Stimulated activated CD8-positive, alpha-beta memory T cell treated with anti-CD3 and anti-CD28 coated beads, Interleukin-7, amount 100 ng/mL, for 48 hours (primary cell): ENCODE measurements around the gene ZNF318.
"Not testable (repeated sequence)": the region's sequence is repeated elsewhere in the genome, so short reads cannot be mapped to it uniquely, and the experiment has no call there.

Experiments used
- DNase-seq, 2 donors: peaks; one replicate each; pipeline ENCODE4 v3.0.0-alpha.2; 2020; ENCODE audit warnings: low read depth in 1 of 2; ENCODE audit errors: extremely low read depth in 1 of 2

Gene ZNF318

GRCh38 chr6:43386492-43386891, 17.0 kb upstream of the ZNF318 start:
- DNase-seq = no peak

GRCh38 chr6:43383021-43383667, 13.7 kb upstream of the ZNF318 start:
- DNase-seq = no peak

- not testable (repeated sequence) for DNase-seq
Measured at GRCh38 chr6:43380858-43381257, 11.4 kb upstream of the ZNF318 start.

- no peak for DNase-seq
Measured at GRCh38 chr6:43378631-43379030, 9.2 kb upstream of the ZNF318 start.

GRCh38 chr6:43377710-43378229, 8.3 kb upstream of the ZNF318 start:
- no peak for DNase-seq

GRCh38 chr6:43376551-43376981, 7.1 kb upstream of the ZNF318 start:
- DNase-seq = peak in 1 of 2 donors; percentile 26

GRCh38 chr6:43375693-43376092, 6.2 kb upstream of the ZNF318 start:
- DNase-seq = no peak

GRCh38 chr6:43373252-43373875, 3.9 kb upstream of the ZNF318 start:
- no peak for DNase-seq

- DNase-seq = not testable (repeated sequence)
Measured at GRCh38 chr6:43370003-43370580, 645 bp upstream of the ZNF318 start.

GRCh38 chr6:43368259-43369160, 937 bp downstream of the ZNF318 start:
- DNase-seq = no peak

- DNase-seq = no peak
Measured at GRCh38 chr6:43367245-43367984, 2.0 kb downstream of the ZNF318 start.

- no peak for DNase-seq
Measured at GRCh38 chr6:43361269-43361668, 8.2 kb downstream of the ZNF318 start.

GRCh38 chr6:43359831-43360230, 9.6 kb downstream of the ZNF318 start:
- DNase-seq = no peak

GRCh38 chr6:43359381-43359780, 10.1 kb downstream of the ZNF318 start:
- no peak for DNase-seq

- DNase-seq = no peak
Measured at GRCh38 chr6:43355862-43356590, 13.4 kb downstream of the ZNF318 start.

GRCh38 chr6:43351951-43352350, 17.5 kb downstream of the ZNF318 start:
- not testable (repeated sequence) for DNase-seq

GRCh38 chr6:43347444-43347843, 22.0 kb downstream of the ZNF318 start:
- DNase-seq = no peak

GRCh38 chr6:43347021-43347420, 22.4 kb downstream of the ZNF318 start:
- DNase-seq = no peak

GRCh38 chr6:43346243-43346642, 23.2 kb downstream of the ZNF318 start:
- DNase-seq = not testable (repeated sequence)

GRCh38 chr6:43339168-43339567, 30.3 kb downstream of the ZNF318 start:
- DNase-seq = no peak
